Activated T-helper 9 cell treated with anti-CD3 and anti-CD28 coated beads, Interleukin-2, amount 50 U/mL, for 16 hours (primary cell): ENCODE measurements around the gene CHCHD5.
"Not testable (repeated sequence)": the region's sequence is repeated elsewhere in the genome, so short reads cannot be mapped to it uniquely, and the experiment has no call there.

Experiments used
- DNase-seq: peaks from one replicate; pipeline ENCODE4 v3.0.0-alpha.2; 2020; ENCODE audit warnings: low read depth

The CHCHD5 gene

DNA sequence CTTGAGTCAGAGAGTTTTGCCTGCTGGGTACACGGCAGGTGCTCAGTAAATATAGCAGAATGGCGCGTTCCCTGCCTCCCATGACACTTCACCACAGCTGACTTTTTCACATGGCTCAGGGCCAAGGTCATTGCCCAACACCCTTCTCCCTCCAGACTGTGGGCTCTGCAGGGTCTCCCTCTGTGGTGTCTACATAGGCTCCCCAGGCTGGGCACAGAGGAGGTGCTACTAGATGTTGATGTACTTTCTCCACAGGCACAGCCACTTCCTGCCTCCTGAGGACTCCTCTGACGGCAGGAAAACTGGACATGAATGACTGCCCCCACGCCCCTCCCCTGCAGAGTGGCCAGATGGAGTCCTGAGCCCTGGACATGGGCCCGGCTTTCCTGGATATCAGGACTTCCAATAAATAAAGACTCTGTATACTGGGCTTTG lies 4.2 kb downstream of the CHCHD5 start:
- DNase-seq = no peak

DNA sequence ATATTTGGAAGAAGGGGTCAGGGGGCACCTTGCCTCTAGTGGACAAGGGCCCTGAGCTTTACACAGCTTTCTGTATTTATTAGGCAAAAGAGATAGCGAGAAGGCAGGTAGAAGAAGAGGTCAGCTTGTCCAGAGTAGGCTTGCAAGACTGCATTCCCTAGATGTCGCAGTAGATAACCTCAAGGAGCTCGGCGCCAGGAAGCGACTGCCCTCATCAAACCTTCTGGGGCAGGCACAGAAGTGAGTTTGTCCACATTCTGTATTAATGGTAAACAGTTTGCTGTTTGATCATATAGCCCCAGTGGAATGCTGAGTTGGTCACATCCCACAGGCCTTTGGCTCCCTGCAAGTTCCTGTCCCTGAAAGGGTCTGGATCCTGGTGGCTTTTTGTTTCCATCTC lies 7.0 kb downstream of the CHCHD5 start:
- DNase-seq = no peak

DNA sequence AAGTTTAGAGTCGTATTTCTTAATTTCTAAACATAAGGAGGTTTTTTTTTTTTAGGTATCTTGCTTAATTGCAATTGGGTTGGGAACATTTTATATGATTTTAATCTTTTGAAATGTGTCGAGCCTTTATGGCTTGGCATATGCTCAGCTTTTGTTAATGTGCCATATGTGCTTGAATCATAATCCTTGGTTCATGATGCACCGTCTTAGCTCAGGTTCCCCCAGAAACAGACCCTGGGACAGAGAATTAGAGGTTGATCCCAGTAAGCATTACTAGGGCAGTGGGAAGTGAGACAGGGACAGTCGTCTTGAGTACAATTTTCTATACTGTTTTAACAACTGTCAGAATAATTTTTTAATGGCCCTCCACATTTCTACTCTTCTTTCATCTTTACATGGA lies 9.3 kb downstream of the CHCHD5 start:
- no peak for DNase-seq

DNA sequence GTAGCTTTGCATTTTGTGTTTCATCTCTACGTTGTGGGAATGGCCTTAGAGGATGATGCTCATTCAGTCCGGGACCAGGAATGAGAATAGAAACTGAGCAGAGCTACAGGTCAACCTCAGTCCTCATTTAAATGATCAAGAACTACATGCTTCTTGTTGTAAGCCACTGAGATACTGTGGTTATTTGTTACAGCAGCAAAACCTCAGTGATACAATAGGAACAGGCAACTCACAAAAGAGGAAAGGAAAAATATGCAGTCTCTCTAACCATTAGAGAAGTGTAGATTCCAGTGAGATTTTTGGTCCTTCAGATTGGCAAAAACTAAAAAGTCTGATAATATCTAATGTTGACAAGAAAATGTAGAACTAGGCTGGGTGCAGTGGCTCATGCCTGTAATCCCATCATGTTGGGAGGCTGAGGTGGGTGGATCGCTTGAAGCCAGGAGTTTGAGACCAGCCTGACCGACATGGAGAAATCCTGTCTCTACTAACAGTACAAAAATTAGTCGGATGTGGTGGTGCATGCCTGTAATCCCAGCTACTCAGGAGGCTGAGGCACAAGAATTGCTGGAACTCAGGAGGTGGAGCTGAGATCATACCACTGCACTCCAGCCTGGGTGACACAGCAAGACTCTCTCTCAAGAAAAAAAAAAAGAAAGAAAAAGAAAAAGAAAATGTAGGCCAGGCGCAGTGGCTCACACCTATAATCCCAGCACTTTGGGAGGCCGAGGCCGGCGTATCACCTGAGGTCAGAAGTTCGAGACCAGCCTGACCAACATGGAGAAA lies 13.3 kb downstream of the CHCHD5 start:
- no peak for DNase-seq

DNA sequence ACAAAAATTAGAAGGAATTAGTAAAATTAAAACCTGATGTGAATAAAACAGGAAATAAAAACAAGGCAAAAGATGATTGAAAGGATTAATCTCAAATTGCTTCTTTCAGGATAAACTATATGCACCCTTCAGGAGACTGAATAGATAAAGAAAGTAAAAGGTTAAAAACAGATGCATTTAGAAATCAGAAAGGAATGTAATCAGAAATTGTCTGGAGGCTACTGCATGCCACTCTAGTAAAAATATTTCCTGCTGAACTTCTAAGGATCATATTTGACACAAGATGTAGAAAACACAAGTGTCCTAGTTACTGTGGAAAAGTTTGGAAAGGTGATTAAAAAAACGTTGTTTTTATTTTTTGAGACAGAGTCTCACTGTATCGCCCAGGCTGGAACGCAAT lies 16.2 kb downstream of the CHCHD5 start:
- DNase-seq = no peak

DNA sequence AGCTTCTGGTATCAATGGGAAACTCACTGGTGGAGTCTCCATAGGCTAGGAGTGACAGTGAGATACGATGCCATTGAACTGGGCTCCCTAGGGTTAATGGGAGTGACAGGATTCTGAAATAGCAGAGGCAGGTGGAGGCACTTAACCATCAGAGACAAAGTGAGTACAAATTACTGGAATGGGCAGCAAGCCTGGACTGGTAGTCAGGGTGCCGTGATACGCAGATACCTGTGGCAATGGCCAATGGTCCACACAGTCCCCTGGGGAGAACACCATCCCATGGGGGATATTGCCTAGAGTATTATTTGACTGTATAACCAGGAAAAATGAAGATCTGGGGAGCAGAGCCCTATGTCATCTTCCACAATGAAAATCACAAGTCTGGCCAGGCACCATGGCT lies 17.3 kb downstream of the CHCHD5 start:
- no peak for DNase-seq

DNA sequence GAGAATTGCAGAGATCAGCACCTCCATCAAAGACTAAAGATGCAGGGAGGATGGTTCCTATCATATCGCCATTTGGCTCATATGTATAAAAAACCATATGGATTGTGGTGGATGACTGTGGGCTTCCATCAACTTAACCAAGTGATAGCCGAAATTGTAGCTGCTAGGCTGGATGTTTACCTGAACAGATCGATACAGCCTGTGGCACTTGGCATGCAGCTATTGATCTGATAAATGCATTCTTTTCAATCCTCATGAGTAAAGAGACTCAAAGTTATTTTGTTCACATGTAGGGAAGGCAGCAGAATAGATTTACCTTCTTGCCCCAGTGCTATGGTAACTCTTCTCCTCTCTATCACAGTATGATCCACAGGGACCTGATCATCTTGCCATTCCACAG lies 18.5 kb downstream of the CHCHD5 start:
- no peak for DNase-seq

DNA sequence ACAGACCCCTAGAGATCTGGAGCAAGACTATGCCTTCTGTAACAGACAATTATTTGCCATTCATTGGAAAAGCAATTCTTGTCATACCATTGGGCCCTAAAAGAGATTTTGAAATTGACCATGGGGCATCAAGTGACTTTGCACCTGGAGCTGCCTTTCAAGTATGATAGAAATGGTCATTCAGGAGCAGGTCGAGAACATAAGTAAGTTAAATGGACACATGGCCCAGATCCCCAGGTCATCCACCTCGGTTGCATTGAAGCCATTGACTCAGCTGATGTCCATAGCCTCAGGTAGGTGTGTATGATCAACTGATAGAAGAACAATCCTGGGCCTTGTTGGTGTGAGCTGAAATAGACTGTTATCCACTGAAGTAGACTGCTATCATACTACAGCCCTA lies 19.3 kb downstream of the CHCHD5 start:
- DNase-seq = no peak

DNA sequence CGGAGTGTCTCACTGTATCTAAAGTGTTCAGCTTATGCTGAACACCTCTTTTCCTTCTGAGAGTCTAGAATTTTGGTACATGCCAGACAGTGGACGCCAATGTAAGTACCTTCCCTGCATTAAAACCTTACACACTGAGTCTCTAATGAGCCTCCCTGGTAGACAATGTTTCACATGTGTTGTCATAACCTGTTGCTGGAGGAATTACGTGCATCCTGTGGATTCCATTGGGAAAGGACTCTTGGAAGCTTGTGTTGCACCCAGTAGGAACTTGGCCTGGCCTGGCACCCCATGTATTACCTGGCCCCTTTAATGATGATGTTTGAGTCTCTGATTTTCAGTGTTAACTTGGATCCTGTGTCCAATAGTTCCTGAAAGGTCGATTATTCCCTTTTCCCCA lies 20.5 kb downstream of the CHCHD5 start:
- DNase-seq = no peak

DNA sequence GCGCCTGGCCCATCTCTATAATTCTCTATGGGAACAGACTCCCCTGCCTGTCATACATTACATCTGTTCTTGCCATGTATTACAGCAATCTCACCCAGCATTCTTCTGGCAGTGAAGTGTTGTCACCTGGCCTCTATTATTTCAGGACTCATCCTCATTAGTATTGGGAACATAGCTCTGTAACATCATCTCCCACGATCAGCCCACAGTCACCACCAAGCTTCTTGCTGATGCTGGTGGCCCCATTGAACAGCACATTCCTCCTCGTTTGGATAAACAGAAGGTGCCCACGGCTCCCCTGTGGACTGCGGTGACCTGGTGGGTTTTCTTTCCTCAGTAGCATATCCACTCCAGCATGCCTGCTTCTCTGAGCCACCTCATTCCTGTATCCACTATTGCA lies 21.5 kb downstream of the CHCHD5 start:
- no peak for DNase-seq

DNA sequence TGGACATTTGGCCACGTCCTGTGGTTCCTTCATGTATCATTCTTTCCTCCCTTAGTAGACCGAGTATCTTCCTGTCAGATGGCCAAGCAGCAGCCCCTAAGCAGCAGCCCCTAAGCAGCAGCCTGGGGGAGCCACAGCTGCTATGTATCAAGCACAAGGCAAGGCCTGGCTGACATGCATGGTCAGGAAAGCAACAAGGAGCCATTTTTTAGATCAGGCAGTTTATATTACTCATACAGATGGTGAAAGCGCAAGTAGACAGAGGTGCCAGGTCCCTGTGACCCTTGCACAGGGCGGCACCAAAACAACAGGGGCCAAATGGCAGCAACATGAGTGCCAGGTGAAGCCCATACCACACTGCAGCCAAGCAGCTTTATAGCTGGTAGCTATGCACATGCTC lies 22.1 kb downstream of the CHCHD5 start:
- DNase-seq = no peak

DNA sequence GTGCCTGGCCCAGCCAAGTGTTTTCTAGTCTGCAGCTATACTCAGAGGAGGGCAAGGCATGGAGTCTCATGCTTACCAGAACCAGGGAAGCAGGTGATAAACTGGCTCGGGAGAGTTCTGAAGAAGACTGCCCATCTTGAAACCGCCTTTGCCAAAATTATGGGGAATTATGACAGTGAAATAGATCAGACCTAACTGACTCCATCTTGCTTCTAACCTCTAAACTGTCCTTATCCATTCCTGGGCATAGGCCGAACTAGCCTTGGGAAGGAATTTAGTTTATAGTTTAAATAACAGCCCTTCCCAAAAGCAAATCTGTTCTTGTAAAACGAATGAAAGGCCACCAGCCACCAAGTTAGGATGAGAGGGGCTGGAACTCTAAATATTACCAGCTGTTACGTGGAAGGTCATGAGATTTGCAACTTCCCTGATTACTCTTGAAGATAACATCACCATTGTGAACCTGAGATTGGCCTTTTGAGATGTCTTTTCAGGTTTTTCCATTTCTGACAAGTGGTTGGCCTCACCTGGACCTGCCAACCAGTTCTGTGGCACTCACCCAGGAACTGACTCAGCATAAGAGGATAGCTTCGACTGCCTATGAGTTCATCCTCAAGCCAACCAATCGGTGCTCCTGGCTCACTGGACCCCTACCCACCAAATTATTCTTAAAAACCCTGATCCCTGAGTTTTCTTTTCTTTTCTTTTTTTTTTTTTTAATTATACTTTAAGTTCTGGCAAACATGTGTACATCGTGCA lies 23.4 kb downstream of the CHCHD5 start:
- DNase-seq = no peak

DNA sequence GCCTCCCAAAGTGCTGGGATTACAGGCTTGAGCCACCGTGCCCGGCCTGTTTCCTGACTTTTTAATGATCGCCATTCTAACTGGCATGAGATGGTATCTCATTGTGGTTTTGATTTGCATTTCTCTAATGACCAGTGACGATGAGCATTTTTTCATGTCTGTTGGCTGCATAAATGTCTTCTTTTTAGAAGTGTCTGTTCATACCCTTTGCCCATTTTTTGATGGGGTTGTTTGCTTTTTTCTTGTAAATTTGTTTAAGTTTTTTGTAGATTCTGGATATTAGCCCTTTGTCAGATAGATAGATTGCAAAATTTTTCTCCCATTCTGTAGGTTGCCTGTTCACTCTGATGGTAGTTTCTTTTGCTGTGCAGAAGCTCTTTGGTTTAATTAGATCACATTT lies 24.9 kb downstream of the CHCHD5 start:
- not testable (repeated sequence) for DNase-seq

DNA sequence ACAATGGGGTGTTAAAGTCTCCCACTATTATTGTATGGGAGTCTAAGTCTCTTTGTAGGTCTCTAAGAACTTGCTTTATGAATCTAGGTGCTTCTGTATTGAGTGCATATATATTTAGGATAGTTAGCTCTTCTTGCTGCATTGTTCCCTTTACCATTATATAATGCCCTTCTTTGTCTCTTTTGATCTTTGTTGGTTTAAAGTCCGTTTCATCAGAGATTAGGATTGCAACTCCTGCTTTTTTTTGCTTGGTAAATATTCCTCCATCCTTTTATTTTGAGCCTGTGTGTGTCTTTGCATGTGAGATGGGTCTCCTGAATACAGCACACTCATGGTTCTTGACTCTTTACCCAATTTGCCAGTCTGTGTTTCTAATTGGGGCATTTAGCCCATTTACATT lies 27.9 kb downstream of the CHCHD5 start:
- DNase-seq = not testable (repeated sequence)

DNA sequence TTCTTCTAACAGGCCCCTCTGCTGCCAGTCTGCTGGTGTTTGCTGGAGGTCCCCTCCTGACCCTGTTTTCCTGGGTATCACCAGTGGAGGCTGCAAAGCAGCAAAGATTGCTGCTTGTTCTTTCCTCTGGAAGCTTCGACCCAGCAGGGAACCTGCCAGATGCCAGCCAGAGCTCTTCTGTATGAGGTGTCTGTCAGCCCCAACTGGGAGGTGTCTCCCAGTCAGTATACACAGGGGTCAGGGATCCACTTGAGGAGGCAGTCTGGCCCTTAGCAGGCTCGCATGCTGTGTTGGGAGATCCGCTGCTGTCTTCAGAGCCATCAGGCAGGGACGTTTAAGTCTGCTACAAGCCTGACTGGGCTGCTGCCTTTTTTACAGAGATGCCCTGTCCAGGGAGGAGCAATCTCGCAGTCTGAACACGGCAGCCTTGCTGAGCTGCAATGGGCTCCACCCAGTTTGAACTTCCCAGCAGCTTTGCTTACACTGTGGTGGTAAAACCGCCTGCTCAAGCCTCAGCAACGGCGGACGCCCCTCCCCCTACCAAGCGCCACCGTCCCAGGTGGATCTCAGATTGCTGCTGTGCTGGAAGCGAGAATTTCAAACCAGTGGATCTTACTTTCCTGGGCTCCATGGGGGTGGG lies 29.9 kb downstream of the CHCHD5 start:
- no peak for DNase-seq

DNA sequence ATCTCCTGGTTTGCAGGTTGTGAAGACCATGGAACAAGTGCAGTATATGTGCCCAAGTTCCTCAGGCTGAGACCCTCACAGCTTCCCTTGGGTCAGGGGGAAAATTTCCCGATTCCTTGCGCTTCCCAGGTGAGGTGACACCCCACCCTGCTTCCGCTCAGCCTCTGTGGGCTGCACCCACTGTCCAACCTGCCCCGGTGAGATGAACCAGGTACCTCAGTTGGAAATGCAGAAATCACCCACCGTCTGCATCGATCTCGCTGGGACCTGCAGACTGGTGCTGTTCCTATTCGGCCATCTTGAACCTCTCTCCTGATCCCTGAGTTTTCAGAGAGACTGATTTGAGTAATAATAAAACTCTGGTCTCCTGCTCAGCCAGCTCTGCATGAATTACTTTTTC lies 30.6 kb downstream of the CHCHD5 start:
- no peak for DNase-seq

DNA sequence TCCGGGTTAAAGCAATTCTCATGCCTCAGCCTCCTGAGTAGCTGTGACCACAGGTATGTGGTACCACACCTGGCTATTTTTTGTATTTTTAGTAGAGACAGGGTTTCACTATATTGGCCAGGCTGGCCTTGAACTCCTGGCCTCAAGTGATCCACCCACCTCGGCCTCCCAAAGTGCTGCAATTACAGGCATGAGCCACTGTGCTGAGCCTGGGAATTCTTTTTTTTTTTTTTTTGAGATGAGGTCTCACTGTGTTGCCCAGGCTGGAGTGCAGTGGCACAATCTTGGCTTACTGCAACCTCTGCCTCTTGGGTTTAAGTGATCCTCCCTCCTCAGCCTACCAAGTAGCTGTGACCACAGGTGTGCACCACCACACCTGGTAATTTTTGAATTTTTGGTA lies 31.4 kb downstream of the CHCHD5 start:
- DNase-seq = not testable (repeated sequence)

DNA sequence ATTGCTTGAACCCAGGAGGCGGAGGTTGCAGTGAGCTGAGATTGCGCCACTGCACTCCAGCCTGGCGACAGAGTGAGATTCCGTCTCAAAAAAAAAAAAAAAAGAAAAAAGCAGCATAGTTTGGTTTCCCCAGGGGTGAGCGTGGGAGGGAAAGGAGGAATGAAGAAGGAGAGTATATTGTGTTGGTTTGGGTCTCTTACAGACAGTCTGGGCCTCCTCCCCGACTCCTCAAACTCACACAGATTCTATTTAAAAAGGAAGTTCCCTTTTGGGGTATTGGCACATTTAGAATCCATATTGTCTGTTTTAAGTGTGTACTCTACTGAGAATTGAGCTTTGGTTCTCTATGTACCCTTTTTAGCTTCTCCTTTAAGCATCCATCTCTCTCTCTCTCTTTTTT lies 34.0 kb downstream of the CHCHD5 start:
- no peak for DNase-seq

DNA sequence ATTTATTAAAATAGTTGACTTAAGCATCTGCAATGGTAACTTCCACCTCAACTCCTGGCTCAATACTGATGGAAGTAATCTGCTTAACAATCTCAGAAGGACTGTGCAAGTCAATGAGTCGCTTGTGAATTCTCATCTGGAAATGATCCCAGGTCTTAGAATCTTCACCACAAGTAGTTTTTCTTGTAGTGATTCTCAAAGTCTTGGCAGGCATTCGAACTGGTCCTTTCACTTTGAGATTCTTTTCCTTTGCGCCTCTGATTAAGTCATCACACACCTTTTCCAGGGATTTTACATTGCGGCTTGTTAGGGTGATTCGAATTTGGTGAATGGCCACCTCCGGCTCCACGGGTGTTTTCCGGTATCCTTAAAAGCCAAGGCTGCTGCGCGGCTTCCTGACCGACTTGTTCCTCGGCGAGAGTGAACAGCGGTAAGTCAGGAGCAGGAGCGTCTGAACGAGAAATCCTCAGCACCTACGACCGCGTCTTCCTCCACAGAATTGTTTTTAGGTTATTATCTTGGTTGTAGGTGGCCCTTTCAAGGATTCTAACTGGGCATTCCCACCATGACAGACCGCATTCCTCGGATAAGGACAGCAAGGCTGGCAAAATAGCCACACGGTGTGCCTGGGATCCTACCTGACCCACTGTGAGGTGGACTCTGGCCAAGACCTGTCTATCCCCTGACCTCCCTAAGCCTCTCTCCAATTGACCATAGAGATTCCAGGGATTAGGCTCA lies 37.5 kb downstream of the CHCHD5 start:
- no peak for DNase-seq

DNA sequence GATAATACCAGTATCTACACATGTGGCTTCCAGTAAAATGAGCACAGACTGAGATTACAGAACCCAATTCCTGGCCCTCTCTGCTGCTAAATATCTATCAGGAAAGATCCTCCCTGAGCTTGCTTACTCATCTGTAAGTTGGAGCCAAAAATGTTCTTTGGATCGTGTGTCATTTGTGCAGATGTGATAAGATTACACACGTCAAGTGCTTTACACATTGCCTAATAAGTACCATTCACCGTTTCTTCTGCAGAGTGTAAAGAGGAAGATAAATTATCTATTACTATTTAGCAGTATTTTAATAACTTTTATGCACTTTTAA lies 38.1 kb downstream of the CHCHD5 start:
- DNase-seq = no peak

DNA sequence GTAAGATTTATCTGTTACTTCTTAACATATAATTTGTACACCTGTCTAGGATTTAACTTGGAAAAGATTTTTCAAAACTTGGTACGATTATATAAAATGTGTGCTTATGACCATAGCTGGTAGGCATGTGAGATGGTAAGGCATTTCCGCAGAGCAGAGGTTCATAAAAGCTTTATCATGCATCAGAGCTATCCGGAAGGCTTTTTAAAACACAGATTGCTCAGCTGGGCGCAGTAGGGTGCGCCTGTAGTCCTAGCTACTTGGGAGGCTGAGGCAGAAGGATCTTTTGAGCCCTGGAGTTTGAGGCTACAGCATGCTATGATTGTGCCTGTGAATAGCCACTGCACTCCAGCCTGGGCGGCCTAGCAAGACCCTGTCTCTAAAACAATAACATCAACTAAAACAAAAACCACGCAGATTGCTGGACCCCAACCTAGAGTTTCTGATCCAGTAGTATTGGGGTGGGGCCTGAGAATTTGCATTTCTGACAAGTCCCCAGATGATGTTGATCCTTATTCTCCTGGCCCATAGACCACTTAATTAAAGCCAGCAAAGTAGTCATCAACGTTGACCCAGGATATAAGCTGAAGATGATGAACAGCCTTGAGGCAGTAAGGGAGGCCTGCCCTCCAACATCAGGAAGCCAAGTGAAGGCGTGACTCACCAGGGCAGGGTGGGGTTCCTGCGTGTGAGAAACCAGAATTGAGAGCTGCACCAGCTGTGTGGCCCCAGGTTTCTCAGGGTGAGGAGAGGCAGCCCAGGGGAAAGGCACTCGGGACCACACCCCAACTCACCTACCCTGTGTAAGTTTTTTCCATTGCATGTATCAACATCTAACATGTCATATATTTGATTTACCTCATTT lies 39.7 kb downstream of the CHCHD5 start:
- DNase-seq = peak; percentile 55
